GM19452 (cell line): ENCODE data around the gene PPIL6.
A peak's percentile ranks its signal among the peaks of the same experiment; 100 is the strongest.
"Not testable (repeated sequence)": the region's sequence is repeated elsewhere in the genome, so short reads cannot be mapped to it uniquely, and the experiment has no call there.

ENCODE experiments used
- ATAC-seq: cut with Tn5 transposase; IDR thresholded peaks from one replicate; pipeline ENCODE4 v1.9.1; 2021; ENCODE audit not compliant: unreplicated experiment

The PPIL6 gene

GRCh38 chr6:109467696-109468095 is 27.3 kb upstream of the PPIL6 start:
- ATAC-seq = no peak

GRCh38 chr6:109466212-109466923 is 25.9 kb upstream of the PPIL6 start:
- ATAC-seq = no peak

- ATAC-seq = no peak
These were observed 25.3 kb upstream of the PPIL6 start for GRCh38 chr6:109465772-109466171.

- no peak for ATAC-seq
These were observed 21.5 kb upstream of the PPIL6 start for GRCh38 chr6:109461733-109462526.

GRCh38 chr6:109461205-109461604 is 20.8 kb upstream of the PPIL6 start:
- not testable (repeated sequence) for ATAC-seq

- no peak for ATAC-seq
These were observed 19.9 kb upstream of the PPIL6 start for GRCh38 chr6:109460161-109460829.

- ATAC-seq = peak; percentile 25
These were observed 18.5 kb upstream of the PPIL6 start for GRCh38 chr6:109458774-109459531.

- no peak for ATAC-seq
These were observed 17.2 kb upstream of the PPIL6 start for GRCh38 chr6:109457562-109457996.

GRCh38 chr6:109456710-109457561 is 16.5 kb upstream of the PPIL6 start:
- ATAC-seq = no peak

- no peak for ATAC-seq
These were observed 15.7 kb upstream of the PPIL6 start for GRCh38 chr6:109456111-109456583.

- ATAC-seq = peak; percentile 56
These were observed 15.1 kb upstream of the PPIL6 start, which contains the start of gene MICAL1 for GRCh38 chr6:109455437-109456110. TSS of gene MICAL1 (minus strand) at chr6:109455772. CDS start at chr6:109454196, 1,576 bp downstream.

- peak; percentile 25 for ATAC-seq
These were observed 14.3 kb upstream of the PPIL6 start for GRCh38 chr6:109454496-109455436.

GRCh38 chr6:109453594-109454495 is 13.4 kb upstream of the PPIL6 start:
- no peak for ATAC-seq

GRCh38 chr6:109453156-109453555 is 12.7 kb upstream of the PPIL6 start:
- ATAC-seq = no peak

- ATAC-seq = no peak
These were observed 11.8 kb upstream of the PPIL6 start for GRCh38 chr6:109452181-109452580.

- ATAC-seq = no peak
These were observed 10.9 kb upstream of the PPIL6 start for GRCh38 chr6:109451376-109451775.

GRCh38 chr6:109450801-109451200 is 10.4 kb upstream of the PPIL6 start:
- ATAC-seq = no peak
